Measurements from ENCODE around the gene EFNA4.
"Not testable (repeated sequence)": the region's sequence is repeated elsewhere in the genome, so short reads cannot be mapped to it uniquely, and the experiment has no call there.

The EFNA4 gene

GRCh38 chr1:155110381-155110780 is 46.8 kb downstream of the EFNA4 start:
- Histone ChIP-seq H3K36me3 (ENCODE audit: control insufficient read depth, insufficient read depth, low read length) (no peaks in the 10 kb centered on the region), H3K4ac (ENCODE audit: low read depth, low read length) (no peak overlapping the region), H2BK15ac (replicated peaks; ENCODE audit: low read depth) (no peak overlapping the region), H3K4me1 (ENCODE audit: control insufficient read depth, low read depth, low read length) (no peaks in the 10 kb centered on the region), H3K18ac (ENCODE audit: low read length) (no peak overlapping the region), H4K8ac (ENCODE audit: low read depth, low read length) (no peak overlapping the region), H2BK120ac (ENCODE audit: low read depth, low read length) (no peak overlapping the region), H3K27me3 (ENCODE audit: insufficient read depth, low read length, poor library complexity) (no peaks in the 10 kb centered on the region), H3K4me3 (ENCODE audit: low read length) (no peak overlapping the region), H2AK5ac (ENCODE audit: low read length) (no peak overlapping the region), H3K4me2 (ENCODE audit: low read length) (no peak overlapping the region), H3K79me2 (ENCODE audit: control insufficient read depth, insufficient read depth, low read length) (no peaks in the 10 kb centered on the region), H2BK5ac (ENCODE audit: low read length) (no peak overlapping the region), H3K56ac (ENCODE audit: low read length) (no peak overlapping the region), H3K79me1 (ENCODE audit: low read length) (no peaks in the 10 kb centered on the region), H3K23ac (ENCODE audit: low read length) (no peak overlapping the region), H4K5ac (ENCODE audit: low read length) (no peak overlapping the region), H3K27ac (ENCODE audit: low read depth, low read length) (no peak overlapping the region), H3K9ac (ENCODE audit: low read length) (no peak overlapping the region)
- no peak for DNase-seq
- no CpG with 5 or more reads among the region's 8 CpGs for WGBS (ENCODE audit: extremely low coverage, insufficient coverage, low lambda C conversion rate)

DNA sequence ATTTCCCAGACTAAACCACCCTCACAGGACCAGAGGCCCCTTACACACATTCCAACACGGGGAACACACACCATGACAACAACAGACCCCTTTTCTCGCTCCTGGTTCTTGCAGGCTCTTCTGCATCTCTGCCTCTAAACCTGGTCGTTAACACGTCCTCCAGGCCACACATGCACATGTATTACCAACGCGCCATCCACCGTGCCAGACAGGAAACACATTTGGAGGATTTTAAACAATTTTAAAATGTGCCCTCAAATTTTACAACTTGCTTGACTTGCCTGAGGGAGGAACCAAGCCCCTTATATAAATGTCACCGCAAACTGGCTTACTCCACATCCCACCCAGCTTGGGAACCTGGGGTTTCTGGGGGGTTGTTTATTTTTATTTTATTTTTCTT is 47.3 kb downstream of the EFNA4 start:
- Histone ChIP-seq H3K56ac (ENCODE audit: low read length) (no peak overlapping the region), H3K27ac (ENCODE audit: low read depth, low read length) (no peak overlapping the region), H3K9ac (ENCODE audit: low read length) (no peak overlapping the region), H3K23ac (ENCODE audit: low read length) (no peak overlapping the region), H3K27me3 (ENCODE audit: insufficient read depth, low read length, poor library complexity) (no peaks in the 10 kb centered on the region), H4K8ac (ENCODE audit: low read depth, low read length) (no peak overlapping the region), H3K4me2 (ENCODE audit: low read length) (no peak overlapping the region), H3K4me3 (ENCODE audit: low read length) (no peak overlapping the region), H3K36me3 (ENCODE audit: control insufficient read depth, insufficient read depth, low read length) (no peaks in the 10 kb centered on the region), H3K79me1 (ENCODE audit: low read length) (no peaks in the 10 kb centered on the region), H4K5ac (ENCODE audit: low read length) (no peak overlapping the region), H3K4ac (ENCODE audit: low read depth, low read length) (no peak overlapping the region), H2BK5ac (ENCODE audit: low read length) (no peak overlapping the region), H3K4me1 (ENCODE audit: control insufficient read depth, low read depth, low read length) (no peaks in the 10 kb centered on the region), H2BK15ac (replicated peaks; ENCODE audit: low read depth) (no peak overlapping the region), H2BK120ac (ENCODE audit: low read depth, low read length) (no peak overlapping the region), H3K79me2 (ENCODE audit: control insufficient read depth, insufficient read depth, low read length) (no peaks in the 10 kb centered on the region), H3K18ac (ENCODE audit: low read length) (no peak overlapping the region), H2AK5ac (ENCODE audit: low read length) (no peak overlapping the region)
- DNase-seq = no peak
- no CpG with 5 or more reads among the region's 8 CpGs for WGBS (ENCODE audit: extremely low coverage, insufficient coverage, low lambda C conversion rate)

DNA sequence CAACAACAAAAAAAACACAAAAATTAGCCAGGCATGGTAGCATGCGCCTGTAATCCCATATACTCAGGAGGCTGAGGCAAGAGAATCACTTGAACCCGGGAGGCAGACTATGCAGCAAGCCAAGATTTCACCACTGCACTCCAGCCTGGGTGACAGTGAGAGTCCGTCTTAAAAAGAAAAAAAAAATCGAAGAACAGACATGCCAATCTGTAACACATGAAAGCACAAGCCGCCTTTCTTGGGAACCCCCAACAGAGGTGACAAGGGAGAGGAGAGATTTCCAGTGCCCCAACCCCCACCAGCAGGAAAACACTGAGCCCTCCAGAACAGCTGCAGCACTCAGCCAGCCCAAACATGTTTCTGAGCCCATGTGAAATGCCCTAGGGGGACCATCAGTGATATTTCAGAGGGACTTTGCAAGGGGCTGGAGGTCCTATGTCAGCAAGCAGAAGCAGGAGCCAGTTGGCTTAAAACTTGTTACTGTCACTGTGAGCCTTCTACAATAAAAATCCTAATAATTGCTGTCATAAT is 50.0 kb downstream of the EFNA4 start:
- no peaks in the 10 kb centered on the region for H3K4me1 ChIP-seq (ENCODE audit: control insufficient read depth, low read depth, low read length)
- no peak for DNase-seq
- no peaks in the 10 kb centered on the region for H3K36me3 ChIP-seq (ENCODE audit: control insufficient read depth, insufficient read depth, low read length)
- no peak overlapping the region for H3K23ac ChIP-seq (ENCODE audit: low read length)
- no peak overlapping the region for H2AK5ac ChIP-seq (ENCODE audit: low read length)
- H3K4ac ChIP-seq (ENCODE audit: low read depth, low read length) = no peak overlapping the region
- H3K27ac ChIP-seq (ENCODE audit: low read depth, low read length) = no peak overlapping the region
- no peak overlapping the region for H4K5ac ChIP-seq (ENCODE audit: low read length)
- H4K8ac ChIP-seq (ENCODE audit: low read depth, low read length) = no peak overlapping the region
- H3K79me2 ChIP-seq (ENCODE audit: control insufficient read depth, insufficient read depth, low read length) = no peaks in the 10 kb centered on the region
- no peaks in the 10 kb centered on the region for H3K27me3 ChIP-seq (ENCODE audit: insufficient read depth, low read length, poor library complexity)
- no peak overlapping the region for H3K9ac ChIP-seq (ENCODE audit: low read length)
- no peaks in the 10 kb centered on the region for H3K79me1 ChIP-seq (ENCODE audit: low read length)
- no peak overlapping the region for H2BK120ac ChIP-seq (ENCODE audit: low read depth, low read length)
- WGBS (ENCODE audit: extremely low coverage, insufficient coverage, low lambda C conversion rate) = no CpG with 5 or more reads among the region's 5 CpGs
- no peak overlapping the region for H2BK15ac ChIP-seq (replicated peaks; ENCODE audit: low read depth)
- no peak overlapping the region for H3K4me3 ChIP-seq (ENCODE audit: low read length)
- H3K18ac ChIP-seq (ENCODE audit: low read length) = no peak overlapping the region
- no peak overlapping the region for H2BK5ac ChIP-seq (ENCODE audit: low read length)
- H3K4me2 ChIP-seq (ENCODE audit: low read length) = no peak overlapping the region
- no peak overlapping the region for H3K56ac ChIP-seq (ENCODE audit: low read length)

- Histone ChIP-seq H3K27ac (ENCODE audit: low read depth, low read length) (no peak overlapping the region), H3K4me2 (ENCODE audit: low read length) (no peak overlapping the region), H2BK120ac (ENCODE audit: low read depth, low read length) (no peak overlapping the region), H3K4me1 (ENCODE audit: control insufficient read depth, low read depth, low read length) (no peaks in the 10 kb centered on the region), H4K8ac (ENCODE audit: low read depth, low read length) (no peak overlapping the region), H3K18ac (ENCODE audit: low read length) (no peak overlapping the region), H3K79me2 (ENCODE audit: control insufficient read depth, insufficient read depth, low read length) (no peaks in the 10 kb centered on the region), H2BK5ac (ENCODE audit: low read length) (no peak overlapping the region), H3K4me3 (ENCODE audit: low read length) (no peak overlapping the region), H3K27me3 (ENCODE audit: insufficient read depth, low read length, poor library complexity) (no peaks in the 10 kb centered on the region), H2BK15ac (replicated peaks; ENCODE audit: low read depth) (no peak overlapping the region), H3K4ac (ENCODE audit: low read depth, low read length) (no peak overlapping the region), H3K79me1 (ENCODE audit: low read length) (no peaks in the 10 kb centered on the region), H3K23ac (ENCODE audit: low read length) (no peak overlapping the region), H4K5ac (ENCODE audit: low read length) (no peak overlapping the region), H3K9ac (ENCODE audit: low read length) (no peak overlapping the region), H3K36me3 (ENCODE audit: control insufficient read depth, insufficient read depth, low read length) (no peaks in the 10 kb centered on the region), H3K56ac (ENCODE audit: low read length) (no peak overlapping the region), H2AK5ac (ENCODE audit: low read length) (no peak overlapping the region)
- WGBS (ENCODE audit: extremely low coverage, insufficient coverage, low lambda C conversion rate) = no CpG with 5 or more reads among the region's 5 CpGs
- no peak for DNase-seq
Observed at GRCh38 chr1:155116113-155116764, 52.7 kb downstream of the EFNA4 start.

- no peaks in the 10 kb centered on the region for H3K79me1 ChIP-seq (ENCODE audit: low read length)
- WGBS (ENCODE audit: extremely low coverage, insufficient coverage, low lambda C conversion rate) = no CpG with 5 or more reads among the region's 4 CpGs
- H3K23ac ChIP-seq (ENCODE audit: low read length) = no peak overlapping the region
- H3K4me1 ChIP-seq (ENCODE audit: control insufficient read depth, low read depth, low read length) = no peaks in the 10 kb centered on the region
- no peak overlapping the region for H3K27ac ChIP-seq (ENCODE audit: low read depth, low read length)
- no peaks in the 10 kb centered on the region for H3K27me3 ChIP-seq (ENCODE audit: insufficient read depth, low read length, poor library complexity)
- no peaks in the 10 kb centered on the region for H3K36me3 ChIP-seq (ENCODE audit: control insufficient read depth, insufficient read depth, low read length)
- H3K56ac ChIP-seq (ENCODE audit: low read length) = no peak overlapping the region
- H3K4me3 ChIP-seq (ENCODE audit: low read length) = no peak overlapping the region
- H2BK120ac ChIP-seq (ENCODE audit: low read depth, low read length) = no peak overlapping the region
- no peak overlapping the region for H2BK5ac ChIP-seq (ENCODE audit: low read length)
- no peak overlapping the region for H2AK5ac ChIP-seq (ENCODE audit: low read length)
- no peak overlapping the region for H4K8ac ChIP-seq (ENCODE audit: low read depth, low read length)
- H3K4ac ChIP-seq (ENCODE audit: low read depth, low read length) = no peak overlapping the region
- H3K9ac ChIP-seq (ENCODE audit: low read length) = no peak overlapping the region
- no peak for DNase-seq
- H3K79me2 ChIP-seq (ENCODE audit: control insufficient read depth, insufficient read depth, low read length) = no peaks in the 10 kb centered on the region
- no peak overlapping the region for H4K5ac ChIP-seq (ENCODE audit: low read length)
- H3K4me2 ChIP-seq (ENCODE audit: low read length) = no peak overlapping the region
- no peak overlapping the region for H3K18ac ChIP-seq (ENCODE audit: low read length)
- no peak overlapping the region for H2BK15ac ChIP-seq (replicated peaks; ENCODE audit: low read depth)
Observed at GRCh38 chr1:155117610-155118009, 54.1 kb downstream of the EFNA4 start.

DNA sequence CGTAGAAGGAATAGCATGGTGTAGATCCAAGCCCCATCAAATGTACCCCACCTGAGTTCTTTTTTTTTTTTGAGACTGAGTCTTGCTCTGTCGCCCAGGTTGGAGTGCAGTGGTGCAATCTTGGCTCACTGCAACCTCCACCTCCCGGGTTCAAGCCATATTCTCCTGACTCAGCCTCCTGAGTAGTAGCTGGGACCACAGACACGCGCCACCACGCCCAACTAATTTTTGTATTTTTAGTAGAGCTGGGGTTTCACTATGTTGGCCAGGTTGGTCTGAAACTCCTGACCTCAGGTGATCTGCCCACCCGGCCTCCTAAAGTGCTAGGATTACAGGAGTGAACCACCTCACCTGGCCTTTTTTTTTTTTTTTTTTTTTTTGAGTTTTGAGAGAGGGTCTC is 54.5 kb downstream of the EFNA4 start:
- H3K27ac ChIP-seq (ENCODE audit: low read depth, low read length); H2BK120ac ChIP-seq (ENCODE audit: low read depth, low read length); H2BK15ac ChIP-seq (replicated peaks; ENCODE audit: low read depth); H2BK5ac ChIP-seq (ENCODE audit: low read length); H3K4me2 ChIP-seq (ENCODE audit: low read length); H3K27me3 ChIP-seq (ENCODE audit: insufficient read depth, low read length, poor library complexity); H4K8ac ChIP-seq (ENCODE audit: low read depth, low read length); H4K5ac ChIP-seq (ENCODE audit: low read length); H3K9ac ChIP-seq (ENCODE audit: low read length); H3K4ac ChIP-seq (ENCODE audit: low read depth, low read length); H3K4me1 ChIP-seq (ENCODE audit: control insufficient read depth, low read depth, low read length); DNase-seq; H3K4me3 ChIP-seq (ENCODE audit: low read length); H3K79me1 ChIP-seq (ENCODE audit: low read length); H3K79me2 ChIP-seq (ENCODE audit: control insufficient read depth, insufficient read depth, low read length); H3K18ac ChIP-seq (ENCODE audit: low read length); H3K36me3 ChIP-seq (ENCODE audit: control insufficient read depth, insufficient read depth, low read length); H3K56ac ChIP-seq (ENCODE audit: low read length); H3K23ac ChIP-seq (ENCODE audit: low read length); H2AK5ac ChIP-seq (ENCODE audit: low read length): not testable (repeated sequence)
- WGBS (ENCODE audit: extremely low coverage, insufficient coverage, low lambda C conversion rate) = no CpG with 5 or more reads among the region's 7 CpGs

Measured in mesendoderm (in vitro differentiated cells).